HepG2 (cell line): ENCODE results near the gene CDH23. TPM values are rescaled to one million over a fixed set of nuclear protein-coding genes. Genes with fewer than 3 reads are reported as not detected.

ENCODE experiments used
- AHDC1 ChIP-seq: sonication (generic); formaldehyde crosslinking; IDR thresholded peaks from 2 replicates; pipeline ENCODE4 v1.5.1; 2020; ENCODE audit warnings: mild to moderate bottlenecking, missing genetic modification reagents, borderline replicate concordance
- CSRNP2 ChIP-seq: sonication (generic); formaldehyde crosslinking; conservative IDR thresholded peaks from 2 replicates; pipeline ENCODE4 v1.8.0; 2022; ENCODE audit warnings: low read depth, missing genetic modification reagents
- ZBTB46 ChIP-seq: sonication (generic); formaldehyde crosslinking; IDR thresholded peaks from 2 replicates; pipeline ENCODE4 v1.4.0; 2020; ENCODE audit warnings: mild to moderate bottlenecking, missing genetic modification reagents, borderline replicate concordance
- polyA plus RNA-seq, 8 experiments: library from polyadenylated mRNA; depleted of rRNA in 3 of 8; stranded (reverse) in 7 of 8; unstranded in 1 of 8; fragments of >200 nt; fragmentation: Illumina TruSeq in 4 of 8; extraction: Trizol in 4 of 8; gene quantifications; 2 replicates each; pipeline versions ENCODE4 v1.2.1 to v1.2.3, GENCODE V29; 2011 to 2016; ENCODE audit warnings: low read depth in 4 of 8, missing spikeins in 1 of 8, mixed read lengths in 1 of 8; ENCODE audit not compliant: insufficient read depth in 1 of 8
- total RNA-seq, 5 experiments: library from RNA; depleted of rRNA; stranded (reverse); fragments of >200 nt; fragmentation: Illumina TruSeq; extraction: Trizol; gene quantifications; 2 replicates each; pipeline ENCODE4 v1.2.3, GENCODE V29; 2016; ENCODE audit warnings: low read depth in 1 of 5

Gene CDH23
- total and polyA plus RNA-seq, 2 of the 13 experiments (the other 11 are each of a cell fraction or from before 2014, with no cell fraction given) = 0.13 TPM; not detected in 1

- TF ChIP-seq AHDC1 (CRISPR knock-in tag) = no peak
- no peak for TF ChIP-seq CSRNP2 (CRISPR knock-in tag)
- no peak for TF ChIP-seq ZBTB46
- TF ChIP-seq, all 625 proteins: peak for 0
Observed at GRCh38 chr10:71390921-71391690, 5.6 kb upstream of the CDH23 start (continued).
